ENCODE data around the gene AVEN. TPM values are rescaled to one million over a fixed set of nuclear protein-coding genes. Genes with fewer than 3 reads are reported as not detected.

AVEN gene
- total RNA-seq, 1 experiment from 2014 or later: 3.1 TPM

DNA sequence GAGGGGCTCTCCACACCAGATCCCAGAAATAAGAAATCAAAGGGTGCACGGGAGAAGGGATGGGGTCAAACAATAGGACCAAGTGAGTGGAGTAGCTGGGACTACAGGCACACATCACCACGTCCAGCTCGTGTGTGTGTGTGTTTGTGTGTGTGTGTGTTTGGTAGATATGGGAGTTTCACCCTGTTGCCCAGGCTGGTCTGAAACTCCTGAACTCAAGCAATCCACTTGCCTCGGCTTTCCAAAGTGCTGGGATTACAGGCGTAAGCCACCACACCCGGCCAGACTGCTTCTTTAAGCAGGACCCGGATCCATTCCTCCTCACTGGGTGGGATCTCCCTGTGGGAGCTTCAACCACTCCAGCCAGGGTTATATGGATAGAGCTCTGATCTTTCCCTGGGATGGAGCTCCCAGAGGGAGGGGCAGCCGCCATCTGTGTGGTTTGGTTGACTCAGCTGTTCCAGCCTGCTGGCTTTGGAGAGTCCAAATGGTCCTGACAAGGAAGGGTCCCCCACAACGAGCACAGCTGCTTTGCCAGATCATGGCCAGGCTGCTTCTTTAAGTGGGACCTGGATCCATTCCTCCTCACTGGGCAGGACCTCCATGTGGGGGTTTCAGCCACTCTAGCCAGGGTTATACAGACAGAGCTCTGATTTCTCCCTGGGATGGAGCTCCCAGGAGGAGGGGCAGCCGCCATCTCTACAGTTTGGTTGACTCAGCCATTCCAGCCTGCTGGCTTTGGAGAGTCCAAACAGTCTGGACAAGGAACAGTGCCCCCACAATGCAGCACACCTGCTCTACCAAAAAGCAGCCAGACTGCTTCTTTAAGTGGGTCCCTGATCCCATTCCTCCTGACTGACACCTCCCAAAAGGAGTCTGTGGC, 9.1 kb upstream of the AVEN start:
- DNase-seq: no peak
- CTCF ChIA-PET: no interaction called here
- no peaks in the 10 kb centered on the region for H3K36me3 Mint-ChIP-seq (ENCODE audit: insufficient read depth, unreplicated experiment)
- intact Hi-C loops (cut with micrococcal nuclease; ENCODE audit: unreplicated experiment): no loop called here
- H3K27me3 Mint-ChIP-seq (ENCODE audit: unreplicated experiment): peaks cover 12% of the 10 kb centered on the region
- H3K4me3 Mint-ChIP-seq (ENCODE audit: low read depth, unreplicated experiment): no peak overlapping the region
- TF ChIP-seq, protein P1, sequence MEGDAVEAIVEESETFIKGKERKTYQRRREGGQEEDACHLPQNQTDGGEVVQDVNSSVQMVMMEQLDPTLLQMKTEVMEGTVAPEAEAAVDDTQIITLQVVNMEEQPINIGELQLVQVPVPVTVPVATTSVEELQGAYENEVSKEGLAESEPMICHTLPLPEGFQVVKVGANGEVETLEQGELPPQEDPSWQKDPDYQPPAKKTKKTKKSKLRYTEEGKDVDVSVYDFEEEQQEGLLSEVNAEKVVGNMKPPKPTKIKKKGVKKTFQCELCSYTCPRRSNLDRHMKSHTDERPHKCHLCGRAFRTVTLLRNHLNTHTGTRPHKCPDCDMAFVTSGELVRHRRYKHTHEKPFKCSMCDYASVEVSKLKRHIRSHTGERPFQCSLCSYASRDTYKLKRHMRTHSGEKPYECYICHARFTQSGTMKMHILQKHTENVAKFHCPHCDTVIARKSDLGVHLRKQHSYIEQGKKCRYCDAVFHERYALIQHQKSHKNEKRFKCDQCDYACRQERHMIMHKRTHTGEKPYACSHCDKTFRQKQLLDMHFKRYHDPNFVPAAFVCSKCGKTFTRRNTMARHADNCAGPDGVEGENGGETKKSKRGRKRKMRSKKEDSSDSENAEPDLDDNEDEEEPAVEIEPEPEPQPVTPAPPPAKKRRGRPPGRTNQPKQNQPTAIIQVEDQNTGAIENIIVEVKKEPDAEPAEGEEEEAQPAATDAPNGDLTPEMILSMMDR (IDR thresholded peaks at IDR 0.05; ENCODE audit: unreplicated experiment): no peak
- no peak overlapping the region for H3K27ac Mint-ChIP-seq (ENCODE audit: unreplicated experiment)
- H3K9me3 Mint-ChIP-seq (ENCODE audit: low read depth, unreplicated experiment): peaks cover 6% of the 10 kb centered on the region
- no peaks in the 10 kb centered on the region for H3K4me1 Mint-ChIP-seq (ENCODE audit: low read depth, unreplicated experiment)
- BruUV-seq (replicated peaks): no TSS peak

DNA sequence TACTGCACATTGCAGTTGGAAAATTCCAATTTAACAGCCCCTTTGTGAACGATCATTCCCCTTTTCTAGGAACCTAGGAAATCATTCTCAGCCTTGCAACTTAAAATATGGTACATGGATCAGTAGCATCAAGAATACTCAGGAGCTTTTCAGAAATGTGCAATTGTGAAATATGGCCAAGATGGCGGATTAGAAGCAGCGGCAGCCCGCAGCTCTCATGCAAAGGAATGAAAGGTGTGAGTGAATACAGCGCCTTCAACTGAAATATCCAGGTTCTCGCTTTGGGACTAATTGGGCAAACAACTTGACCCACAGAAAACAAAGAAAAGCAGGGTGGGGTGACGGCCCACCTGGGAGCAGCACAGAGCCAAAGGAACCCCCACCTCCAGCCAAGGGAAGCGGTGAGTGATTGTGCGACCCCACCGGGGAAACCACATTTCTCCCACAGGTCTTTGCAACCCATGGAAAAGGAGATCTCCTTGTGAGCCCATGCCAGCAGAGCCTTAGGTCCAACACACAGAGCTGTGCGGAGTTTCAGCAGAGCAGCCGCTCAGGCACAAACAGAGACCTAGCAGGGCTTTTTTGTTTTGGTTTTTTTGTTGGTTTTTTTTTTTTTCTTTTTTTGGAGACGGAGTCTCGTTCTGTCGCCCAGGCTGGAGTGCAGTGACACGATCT, 7.6 kb upstream of the AVEN start:
- peaks cover 10% of the 10 kb centered on the region for H3K27me3 Mint-ChIP-seq (ENCODE audit: unreplicated experiment)
- no TSS peak for BruUV-seq (replicated peaks)
- intact Hi-C loops (cut with micrococcal nuclease; ENCODE audit: unreplicated experiment): no loop called here
- CTCF ChIA-PET: no interaction called here
- peaks cover 6% of the 10 kb centered on the region for H3K9me3 Mint-ChIP-seq (ENCODE audit: low read depth, unreplicated experiment)
- no peak overlapping the region for H3K27ac Mint-ChIP-seq (ENCODE audit: unreplicated experiment)
- TF ChIP-seq, protein P1 (IDR thresholded peaks at IDR 0.05; ENCODE audit: unreplicated experiment): no peak
- DNase-seq: no peak
- H3K4me1 Mint-ChIP-seq (ENCODE audit: low read depth, unreplicated experiment): no peaks in the 10 kb centered on the region
- no peaks in the 10 kb centered on the region for H3K36me3 Mint-ChIP-seq (ENCODE audit: insufficient read depth, unreplicated experiment)
- H3K4me3 Mint-ChIP-seq (ENCODE audit: low read depth, unreplicated experiment): no peak overlapping the region

DNA sequence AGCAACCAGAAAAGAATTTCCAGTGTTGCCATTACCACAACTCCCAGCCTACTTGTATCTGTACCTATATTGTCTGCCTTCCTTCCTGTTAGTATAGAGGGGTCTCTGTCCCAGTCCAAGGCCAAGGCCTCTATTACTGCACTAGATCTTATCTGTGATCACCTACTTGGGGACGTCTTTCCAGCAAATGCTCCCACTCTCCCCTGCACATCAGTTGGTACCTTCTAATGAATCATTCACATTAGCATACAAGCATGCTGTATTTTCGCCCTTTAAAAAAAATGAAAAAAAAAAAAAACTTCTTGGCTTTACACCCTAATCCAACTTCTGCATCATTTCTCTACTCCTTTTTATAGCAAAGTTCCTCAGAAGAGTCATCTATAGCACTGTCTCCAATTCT, 4.8 kb upstream of the AVEN start:
- Mint-ChIP-seq H3K4me1 (ENCODE audit: low read depth, unreplicated experiment) (peaks cover 7% of the 10 kb centered on the region), H3K36me3 (ENCODE audit: insufficient read depth, unreplicated experiment) (no peaks in the 10 kb centered on the region), H3K27ac (ENCODE audit: unreplicated experiment) (no peak overlapping the region), H3K9me3 (ENCODE audit: low read depth, unreplicated experiment) (no peaks in the 10 kb centered on the region), H3K4me3 (ENCODE audit: low read depth, unreplicated experiment) (no peak overlapping the region), H3K27me3 (ENCODE audit: unreplicated experiment) (no peaks in the 10 kb centered on the region)
- intact Hi-C loops (cut with micrococcal nuclease; ENCODE audit: unreplicated experiment): no loop called here
- CTCF ChIA-PET: no interaction called here
- no peak for DNase-seq
- TF ChIP-seq, protein P1 (IDR thresholded peaks at IDR 0.05; ENCODE audit: unreplicated experiment): no peak
- no TSS peak for BruUV-seq (replicated peaks)

DNA sequence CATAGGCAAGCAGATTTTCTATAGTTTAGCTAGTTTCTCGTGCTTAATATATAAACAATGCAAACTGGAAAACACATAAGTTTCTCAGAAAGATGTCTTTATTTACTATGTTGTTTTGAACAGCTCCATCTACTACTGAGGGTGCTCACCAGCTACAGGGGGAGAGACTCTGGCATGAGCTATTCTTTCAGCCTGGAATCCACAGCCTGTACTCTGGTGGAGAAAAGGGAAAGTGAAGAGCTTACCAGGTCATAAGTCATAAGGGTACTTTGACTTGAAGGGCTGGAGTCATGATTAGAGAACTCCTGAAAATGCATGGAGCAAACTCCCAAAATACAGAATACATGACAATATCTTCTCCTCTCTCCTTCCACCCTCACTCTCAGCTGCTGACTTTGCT, 4.4 kb upstream of the AVEN start:
- Mint-ChIP-seq H3K4me3 (ENCODE audit: low read depth, unreplicated experiment) (no peak overlapping the region), H3K4me1 (ENCODE audit: low read depth, unreplicated experiment) (peaks cover 7% of the 10 kb centered on the region), H3K36me3 (ENCODE audit: insufficient read depth, unreplicated experiment) (peaks cover 1% of the 10 kb centered on the region), H3K9me3 (ENCODE audit: low read depth, unreplicated experiment) (no peaks in the 10 kb centered on the region), H3K27me3 (ENCODE audit: unreplicated experiment) (no peaks in the 10 kb centered on the region), H3K27ac (ENCODE audit: unreplicated experiment) (no peak overlapping the region)
- TF ChIP-seq, protein P1 (IDR thresholded peaks at IDR 0.05; ENCODE audit: unreplicated experiment): no peak
- BruUV-seq (replicated peaks): no TSS peak
- DNase-seq: no peak
- CTCF ChIA-PET: no interaction called here
- intact Hi-C loops (cut with micrococcal nuclease; ENCODE audit: unreplicated experiment): no loop called here

All from Calu3 (cell line).